HEK293 (cell line): ENCODE measurements around the gene MMP12.
"Not testable (repeated sequence)": the region's sequence is repeated elsewhere in the genome, so short reads cannot be mapped to it uniquely, and the experiment has no call there.

ENCODE experiments used
- CTCF ChIA-PET: fragments of 350-600 bp; formaldehyde crosslinking; extraction: SDS; loops from one replicate; lab custom pipeline; 2021; ENCODE audit warnings: antibody characterized with exemption; lab: Yijun Ruan, JAX
- POLR2A ChIA-PET: fragments of 300-600 bp; formaldehyde crosslinking; extraction: SDS; loops from one replicate; lab custom pipeline; 2020; ENCODE audit warnings: antibody characterized with exemption, inconsistent platforms; lab: Yijun Ruan, JAX
- H3K27ac ChIP-seq: fragments of 200-500 bp; sonication (Bioruptor generic); 2 replicates; pipeline ENCODE4 v1.5.1; 2014; ENCODE audit warnings: low read depth, low read length, control low read depth, inconsistent platforms; ENCODE audit errors: extremely low read depth
- H3K36me3 ChIP-seq, 2 experiments: fragments of 200-500 bp in 1 of 2; sonication (Bioruptor generic) in 1 of 2; 1 replicate in 1 of 2; 2 replicates in 1 of 2; pipeline ENCODE4 v1.5.1; 2014 to 2017; ENCODE audit warnings: inconsistent platforms in 2 of 2, low read length in 2 of 2; ENCODE audit not compliant: control insufficient read depth in 2 of 2, insufficient read depth in 1 of 2
- H3K4me1 ChIP-seq: fragments of 200-500 bp; sonication (Bioruptor generic); 2 replicates; pipeline ENCODE4 v1.5.1; 2014; ENCODE audit warnings: mild to moderate bottlenecking, low read length, inconsistent platforms; ENCODE audit not compliant: control insufficient read depth, insufficient read depth
- H3K4me3 ChIP-seq: 2 replicates; pipeline ENCODE4 v1.5.1; 2011; ENCODE audit warnings: low read depth, mild to moderate bottlenecking, control low read depth, low read length, moderate library complexity
- H3K9me3 ChIP-seq: fragments of 200-500 bp; sonication (Bioruptor generic); 2 replicates; pipeline ENCODE4 v1.5.1; 2014; ENCODE audit warnings: low read depth, low read length, inconsistent platforms; ENCODE audit not compliant: control insufficient read depth, insufficient read depth
- GLI2 ChIP-seq: fragments of 450-650 bp; formaldehyde crosslinking; IDR thresholded peaks from 2 replicates; pipeline ENCODE4; 2017; ENCODE audit warnings: missing biosample characterization, missing genetic modification characterization, low read depth, borderline replicate concordance
- HOXA7 ChIP-seq: sonication (generic); formaldehyde crosslinking; IDR thresholded peaks from 2 replicates; pipeline ENCODE4 v1.8.1; 2022; ENCODE audit warnings: missing genetic modification reagents, borderline replicate concordance
- SP7 ChIP-seq: fragments of 450-650 bp; formaldehyde crosslinking; IDR thresholded peaks from 2 replicates; pipeline ENCODE4 v1.5.1; 2016; ENCODE audit warnings: missing biosample characterization, missing genetic modification characterization
- ZFP69B ChIP-seq: fragments of 450-650 bp; formaldehyde crosslinking; IDR thresholded peaks from 2 replicates; pipeline ENCODE4 v1.5.1; 2016; ENCODE audit warnings: missing biosample characterization, missing genetic modification characterization
- ZNF121 ChIP-seq: fragments of 450-650 bp; formaldehyde crosslinking; IDR thresholded peaks from 2 replicates; pipeline ENCODE4 v1.5.1; 2016; ENCODE audit warnings: missing biosample characterization, missing genetic modification characterization
- ZNF140 ChIP-seq: fragments of 450-650 bp; formaldehyde crosslinking; IDR thresholded peaks from 2 replicates; pipeline ENCODE4 v1.5.1; 2016; ENCODE audit warnings: missing biosample characterization, missing genetic modification characterization
- ZNF157 ChIP-seq: fragments of 450-650 bp; formaldehyde crosslinking; IDR thresholded peaks from 2 replicates; pipeline ENCODE4 v1.5.1; 2016; ENCODE audit warnings: missing biosample characterization, missing genetic modification characterization
- ZNF211 ChIP-seq: fragments of 450-650 bp; formaldehyde crosslinking; IDR thresholded peaks from 2 replicates; pipeline ENCODE4 v1.5.1; 2016; ENCODE audit warnings: low read depth, missing biosample characterization, missing genetic modification characterization
- ZNF221 ChIP-seq: fragments of 450-650 bp; formaldehyde crosslinking; IDR thresholded peaks from 2 replicates; pipeline ENCODE4 v1.5.1; 2017; ENCODE audit warnings: missing biosample characterization, missing genetic modification characterization, borderline replicate concordance
- ZNF239 ChIP-seq: fragments of 450-650 bp; formaldehyde crosslinking; IDR thresholded peaks from 2 replicates; pipeline ENCODE4 v1.5.1; 2016; ENCODE audit warnings: missing biosample characterization, missing genetic modification characterization
- ZNF302 ChIP-seq: fragments of 450-650 bp; formaldehyde crosslinking; IDR thresholded peaks from 2 replicates; pipeline ENCODE4 v1.5.1; 2016; ENCODE audit warnings: missing biosample characterization, missing genetic modification characterization, low read depth
- ZNF335 ChIP-seq: fragments of 450-650 bp; formaldehyde crosslinking; conservative IDR thresholded peaks from 2 replicates; pipeline ENCODE4 v1.5.1; 2016; ENCODE audit warnings: missing biosample characterization, missing genetic modification characterization
- ZNF366 ChIP-seq: fragments of 450-650 bp; formaldehyde crosslinking; conservative IDR thresholded peaks from 2 replicates; pipeline ENCODE4 v1.5.1; 2016; ENCODE audit warnings: missing biosample characterization, missing genetic modification characterization
- ZNF433 ChIP-seq: fragments of 450-650 bp; formaldehyde crosslinking; IDR thresholded peaks from 2 replicates; pipeline ENCODE4 v1.5.1; 2016; ENCODE audit warnings: missing biosample characterization, missing genetic modification characterization, low read depth
- ZNF529 ChIP-seq: fragments of 450-650 bp; formaldehyde crosslinking; IDR thresholded peaks from 2 replicates; pipeline ENCODE4 v1.5.1; 2017; ENCODE audit warnings: missing genetic modification characterization, missing biosample characterization; ENCODE audit not compliant: insufficient replicate concordance
- ZNF530 ChIP-seq: fragments of 450-650 bp; formaldehyde crosslinking; IDR thresholded peaks from 2 replicates; pipeline ENCODE4 v1.5.1; 2016; ENCODE audit warnings: low read depth, missing biosample characterization, missing genetic modification characterization
- ZNF660 ChIP-seq: fragments of 450-650 bp; IDR thresholded peaks from 2 replicates; pipeline ENCODE4 v1.5.1; 2018; ENCODE audit warnings: missing biosample characterization, mild to moderate bottlenecking, missing genetic modification characterization
- ZNF707 ChIP-seq: fragments of 450-650 bp; formaldehyde crosslinking; IDR thresholded peaks from 2 replicates; pipeline ENCODE4 v1.5.1; 2016; ENCODE audit warnings: missing biosample characterization, missing genetic modification characterization
- ZNF776 ChIP-seq: fragments of 450-650 bp; formaldehyde crosslinking; IDR thresholded peaks from 2 replicates; pipeline ENCODE4 v1.5.0; 2017; ENCODE audit warnings: missing biosample characterization, missing genetic modification characterization, borderline replicate concordance
- ZSCAN16 ChIP-seq: fragments of 450-650 bp; formaldehyde crosslinking; IDR thresholded peaks from 2 replicates; pipeline ENCODE4 v1.5.1; 2016; ENCODE audit warnings: missing biosample characterization, missing genetic modification characterization
- TF ChIP-seq, protein P1 (sequence below): fragments of 450-650 bp; formaldehyde crosslinking; IDR thresholded peaks from 2 replicates; pipeline ENCODE4 v1.5.1; 2016; ENCODE audit warnings: missing biosample characterization, missing genetic modification characterization
- TF ChIP-seq, protein P2 (sequence below): fragments of 450-650 bp; formaldehyde crosslinking; IDR thresholded peaks from 2 replicates; pipeline ENCODE4 v1.5.1; 2017; ENCODE audit warnings: missing biosample characterization, missing genetic modification characterization
- TF ChIP-seq, protein P3 (sequence below): fragments of 450-650 bp; formaldehyde crosslinking; IDR thresholded peaks from 2 replicates; pipeline ENCODE4 v1.5.1; 2017; ENCODE audit warnings: missing biosample characterization, missing genetic modification characterization
- TF ChIP-seq, protein P4 (sequence below): fragments of 450-650 bp; formaldehyde crosslinking; IDR thresholded peaks from 2 replicates; pipeline ENCODE4 v1.5.1; 2016; ENCODE audit warnings: missing biosample characterization, missing genetic modification characterization

Gene MMP12

DNA sequence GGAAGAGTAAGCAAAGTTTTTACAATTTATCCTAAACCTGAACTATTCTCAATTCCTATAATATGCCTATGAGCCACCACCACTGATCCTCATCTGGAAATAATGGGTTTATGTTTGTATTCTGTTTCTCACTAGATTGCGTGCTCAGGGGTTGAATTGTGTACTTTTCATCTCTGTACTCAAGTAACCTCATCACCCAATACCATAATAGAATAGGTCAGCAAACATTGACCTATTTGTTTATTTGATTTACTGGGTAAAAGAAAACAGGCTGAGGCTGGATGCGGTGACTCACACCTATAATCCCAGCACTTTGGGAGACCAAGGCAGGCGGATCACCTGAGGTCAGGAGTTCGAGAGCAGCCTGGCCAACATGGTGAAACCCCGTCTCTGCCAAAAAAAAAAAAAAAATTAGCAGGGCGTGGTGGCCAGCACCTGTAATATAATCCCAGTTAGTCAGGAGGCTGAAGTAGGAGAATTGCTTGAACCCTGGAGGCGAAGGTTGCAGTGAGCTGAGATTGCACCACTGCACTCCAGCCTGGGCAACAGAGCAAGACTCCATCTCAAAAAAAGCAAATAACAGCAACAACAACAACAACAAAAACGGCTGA is 5.3 kb downstream of the MMP12 start:
- H3K9me3 ChIP-seq, H3K4me3 ChIP-seq, POLR2A ChIA-PET, H3K4me1 ChIP-seq, CTCF ChIA-PET, H3K27ac ChIP-seq, H3K36me3 ChIP-seq: not testable (repeated sequence)
- TF ChIP-seq ZNF366 (tag by site-specific recombination), result 0 out of 2 replicates have a peak, but pooled peaks have one; percentile 23

DNA sequence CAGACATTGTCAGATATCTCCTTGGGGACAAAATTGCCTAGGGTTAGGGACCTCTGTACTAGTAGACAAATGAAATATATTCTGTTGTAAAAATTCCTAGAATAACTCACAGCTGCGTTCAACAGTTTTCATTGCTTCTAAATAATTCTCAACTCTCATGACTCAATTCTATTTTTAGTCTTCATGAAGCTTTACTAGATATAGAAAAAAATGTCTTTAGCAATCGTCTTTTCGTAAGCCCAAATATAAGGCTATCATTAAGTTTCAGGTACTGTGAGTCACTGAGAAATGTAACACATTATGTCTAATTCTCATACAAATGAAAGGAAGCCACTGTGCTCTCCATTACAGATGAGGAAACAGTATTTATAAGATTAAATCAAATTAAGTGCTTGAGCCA is 6.4 kb downstream of the MMP12 start:
- POLR2A ChIA-PET, result no interaction called here
- Histone ChIP-seq H3K36me3 (no peaks in the 10 kb centered on the region), H3K9me3 (no peaks in the 10 kb centered on the region), H3K27ac (no peak overlapping the region), H3K4me3 (no peak overlapping the region), H3K4me1 (no peaks in the 10 kb centered on the region)
- CTCF ChIA-PET, result interaction anchor here (1.1 kb wide), 1 partner anchor 58 kb away, joined by 4 read pairs; no protein-coding TSS in a partner anchor
- TF ChIP-seq SP7, result no peak
- no peak for TF ChIP-seq ZNF660 (tag by site-specific recombination)
- TF ChIP-seq ZSCAN16, result no peak

DNA sequence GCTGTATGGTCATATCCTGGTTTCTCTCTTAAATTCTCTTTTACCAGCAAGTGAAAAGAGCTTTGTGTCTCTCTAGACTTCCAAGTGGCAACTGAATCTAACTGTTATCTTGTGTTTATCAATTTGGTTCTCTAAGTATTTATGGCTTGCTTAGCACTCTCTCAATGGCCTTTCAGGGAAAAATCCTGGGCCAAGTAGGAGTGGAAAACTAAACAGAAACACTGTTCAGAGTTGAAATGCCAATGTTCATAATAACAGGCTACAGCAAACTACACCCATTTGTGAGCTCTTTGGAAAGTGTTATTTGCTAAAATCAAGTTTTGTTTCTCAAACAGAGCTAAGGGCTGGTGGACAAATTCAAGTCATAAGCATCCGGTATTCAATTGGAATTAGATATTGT is 10.1 kb downstream of the MMP12 start:
- CTCF ChIA-PET, result interaction anchor here (0.6 kb wide), 1 partner anchor 76 kb away, joined by 3 read pairs; no protein-coding TSS in a partner anchor
- Histone ChIP-seq H3K9me3 (no peaks in the 10 kb centered on the region), H3K4me3 (no peak overlapping the region), H3K4me1 (no peaks in the 10 kb centered on the region), H3K36me3 (no peaks in the 10 kb centered on the region), H3K27ac (no peak overlapping the region)
- no peak for TF ChIP-seq ZNF433 (tag by site-specific recombination)
- no peak for TF ChIP-seq ZNF121 (tag by site-specific recombination)
- no peak for TF ChIP-seq ZNF302 (tag by site-specific recombination)
- TF ChIP-seq, protein P1, sequence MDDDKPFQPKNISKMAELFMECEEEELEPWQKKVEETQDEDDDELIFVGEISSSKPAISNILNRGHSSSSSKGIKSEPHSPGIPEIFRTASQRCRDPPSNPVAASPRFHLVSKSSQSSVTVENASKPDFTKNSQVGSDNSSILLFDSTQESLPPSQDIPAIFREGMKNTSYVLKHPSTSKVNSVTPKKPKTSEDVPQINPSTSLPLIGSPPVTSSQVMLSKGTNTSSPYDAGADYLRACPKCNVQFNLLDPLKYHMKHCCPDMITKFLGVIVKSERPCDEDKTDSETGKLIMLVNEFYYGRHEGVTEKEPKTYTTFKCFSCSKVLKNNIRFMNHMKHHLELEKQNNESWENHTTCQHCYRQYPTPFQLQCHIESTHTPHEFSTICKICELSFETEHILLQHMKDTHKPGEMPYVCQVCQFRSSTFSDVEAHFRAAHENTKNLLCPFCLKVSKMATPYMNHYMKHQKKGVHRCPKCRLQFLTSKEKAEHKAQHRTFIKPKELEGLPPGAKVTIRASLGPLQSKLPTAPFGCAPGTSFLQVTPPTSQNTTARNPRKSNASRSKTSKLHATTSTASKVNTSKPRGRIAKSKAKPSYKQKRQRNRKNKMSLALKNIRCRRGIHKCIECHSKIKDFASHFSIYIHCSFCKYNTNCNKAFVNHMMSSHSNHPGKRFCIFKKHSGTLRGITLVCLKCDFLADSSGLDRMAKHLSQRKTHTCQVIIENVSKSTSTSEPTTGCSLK, result no peak
- TF ChIP-seq, protein P2, sequence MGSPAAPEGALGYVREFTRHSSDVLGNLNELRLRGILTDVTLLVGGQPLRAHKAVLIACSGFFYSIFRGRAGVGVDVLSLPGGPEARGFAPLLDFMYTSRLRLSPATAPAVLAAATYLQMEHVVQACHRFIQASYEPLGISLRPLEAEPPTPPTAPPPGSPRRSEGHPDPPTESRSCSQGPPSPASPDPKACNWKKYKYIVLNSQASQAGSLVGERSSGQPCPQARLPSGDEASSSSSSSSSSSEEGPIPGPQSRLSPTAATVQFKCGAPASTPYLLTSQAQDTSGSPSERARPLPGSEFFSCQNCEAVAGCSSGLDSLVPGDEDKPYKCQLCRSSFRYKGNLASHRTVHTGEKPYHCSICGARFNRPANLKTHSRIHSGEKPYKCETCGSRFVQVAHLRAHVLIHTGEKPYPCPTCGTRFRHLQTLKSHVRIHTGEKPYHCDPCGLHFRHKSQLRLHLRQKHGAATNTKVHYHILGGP (tag by site-specific recombination), result no peak
- TF ChIP-seq HOXA7 (CRISPR knock-in tag), result no peak
- no peak for TF ChIP-seq ZFP69B (tag by site-specific recombination)
- TF ChIP-seq ZNF335 (tag by site-specific recombination), result no peak
- no peak for TF ChIP-seq ZNF140 (tag by site-specific recombination)
- no peak for TF ChIP-seq ZNF707 (tag by site-specific recombination)
- TF ChIP-seq ZNF221 (tag by site-specific recombination), result no peak
- TF ChIP-seq ZNF239, result no peak
- no peak for TF ChIP-seq GLI2 (tag by site-specific recombination)
- no peak for TF ChIP-seq ZNF157 (tag by site-specific recombination)
- no peak for TF ChIP-seq ZNF529 (tag by site-specific recombination)
- no peak for TF ChIP-seq ZNF530 (tag by site-specific recombination)
- TF ChIP-seq, protein P3, sequence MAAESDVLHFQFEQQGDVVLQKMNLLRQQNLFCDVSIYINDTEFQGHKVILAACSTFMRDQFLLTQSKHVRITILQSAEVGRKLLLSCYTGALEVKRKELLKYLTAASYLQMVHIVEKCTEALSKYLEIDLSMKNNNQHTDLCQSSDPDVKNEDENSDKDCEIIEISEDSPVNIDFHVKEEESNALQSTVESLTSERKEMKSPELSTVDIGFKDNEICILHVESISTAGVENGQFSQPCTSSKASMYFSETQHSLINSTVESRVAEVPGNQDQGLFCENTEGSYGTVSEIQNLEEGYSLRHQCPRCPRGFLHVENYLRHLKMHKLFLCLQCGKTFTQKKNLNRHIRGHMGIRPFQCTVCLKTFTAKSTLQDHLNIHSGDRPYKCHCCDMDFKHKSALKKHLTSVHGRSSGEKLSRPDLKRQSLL (tag by site-specific recombination), result no peak
- TF ChIP-seq, protein P4, sequence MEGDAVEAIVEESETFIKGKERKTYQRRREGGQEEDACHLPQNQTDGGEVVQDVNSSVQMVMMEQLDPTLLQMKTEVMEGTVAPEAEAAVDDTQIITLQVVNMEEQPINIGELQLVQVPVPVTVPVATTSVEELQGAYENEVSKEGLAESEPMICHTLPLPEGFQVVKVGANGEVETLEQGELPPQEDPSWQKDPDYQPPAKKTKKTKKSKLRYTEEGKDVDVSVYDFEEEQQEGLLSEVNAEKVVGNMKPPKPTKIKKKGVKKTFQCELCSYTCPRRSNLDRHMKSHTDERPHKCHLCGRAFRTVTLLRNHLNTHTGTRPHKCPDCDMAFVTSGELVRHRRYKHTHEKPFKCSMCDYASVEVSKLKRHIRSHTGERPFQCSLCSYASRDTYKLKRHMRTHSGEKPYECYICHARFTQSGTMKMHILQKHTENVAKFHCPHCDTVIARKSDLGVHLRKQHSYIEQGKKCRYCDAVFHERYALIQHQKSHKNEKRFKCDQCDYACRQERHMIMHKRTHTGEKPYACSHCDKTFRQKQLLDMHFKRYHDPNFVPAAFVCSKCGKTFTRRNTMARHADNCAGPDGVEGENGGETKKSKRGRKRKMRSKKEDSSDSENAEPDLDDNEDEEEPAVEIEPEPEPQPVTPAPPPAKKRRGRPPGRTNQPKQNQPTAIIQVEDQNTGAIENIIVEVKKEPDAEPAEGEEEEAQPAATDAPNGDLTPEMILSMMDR, result no peak
- TF ChIP-seq ZNF211, result no peak
- no peak for TF ChIP-seq ZNF776 (tag by site-specific recombination)
- POLR2A ChIA-PET, result no interaction called here
